GM10266 (cell line): ENCODE data around the gene XCL2.

Experiments used
- DNase-seq: peaks from one replicate; pipeline ENCODE4 v3.0.0; 2012; ENCODE audit errors: extremely low spot score
- TF ChIP-seq, protein P1 (sequence below): IDR thresholded peaks from 2 replicates; pipeline ENCODE4 v1.5.1; 2012; ENCODE audit warnings: mild to moderate bottlenecking, low read depth; ENCODE audit not compliant: control insufficient read depth, insufficient read depth; ENCODE audit errors: missing control alignments

XCL2 gene

DNA sequence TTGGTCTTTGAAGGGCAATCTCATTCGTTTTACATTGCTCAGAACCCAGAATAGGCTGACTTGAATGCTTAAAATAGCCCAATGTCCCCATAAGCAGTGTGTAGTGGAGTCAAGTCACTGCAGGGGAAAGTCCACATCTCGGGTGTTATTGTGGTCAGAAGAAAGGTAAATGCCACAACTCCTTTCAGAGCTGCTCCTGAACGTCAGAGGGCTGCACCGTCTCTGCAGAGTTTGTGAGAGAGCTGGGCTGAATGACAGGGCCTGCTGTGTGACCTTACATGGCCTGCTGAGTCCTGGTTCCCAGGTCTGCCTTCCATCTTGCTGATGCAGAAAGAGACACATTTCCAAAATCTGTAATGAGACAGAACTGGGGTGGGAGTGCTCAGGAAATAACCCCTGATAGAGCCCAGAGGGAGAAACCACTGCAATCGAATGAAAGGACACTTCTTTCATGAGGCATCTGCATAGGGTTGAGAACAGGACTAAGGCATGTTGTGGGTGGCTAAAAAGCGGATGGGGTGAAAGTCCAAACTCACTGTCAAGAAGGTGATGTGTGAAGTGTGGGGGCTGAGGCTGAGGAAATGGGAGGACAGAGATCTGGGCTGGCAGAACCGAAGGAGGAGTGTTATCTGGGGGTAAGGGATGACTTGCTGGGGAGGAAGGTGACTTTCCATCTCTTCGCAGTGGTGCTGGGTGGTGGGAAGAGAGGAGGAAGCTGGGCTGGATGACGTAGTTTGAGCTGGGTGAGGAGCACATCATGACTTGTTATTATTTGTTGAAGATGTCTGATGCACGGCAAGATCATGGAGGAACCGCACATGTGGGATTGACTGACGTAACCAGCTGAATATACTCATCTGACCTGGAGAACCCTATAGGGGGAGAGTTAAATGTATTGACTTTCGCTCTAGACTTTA, 33.7 kb downstream of the XCL2 start:
- TF ChIP-seq, protein P1, sequence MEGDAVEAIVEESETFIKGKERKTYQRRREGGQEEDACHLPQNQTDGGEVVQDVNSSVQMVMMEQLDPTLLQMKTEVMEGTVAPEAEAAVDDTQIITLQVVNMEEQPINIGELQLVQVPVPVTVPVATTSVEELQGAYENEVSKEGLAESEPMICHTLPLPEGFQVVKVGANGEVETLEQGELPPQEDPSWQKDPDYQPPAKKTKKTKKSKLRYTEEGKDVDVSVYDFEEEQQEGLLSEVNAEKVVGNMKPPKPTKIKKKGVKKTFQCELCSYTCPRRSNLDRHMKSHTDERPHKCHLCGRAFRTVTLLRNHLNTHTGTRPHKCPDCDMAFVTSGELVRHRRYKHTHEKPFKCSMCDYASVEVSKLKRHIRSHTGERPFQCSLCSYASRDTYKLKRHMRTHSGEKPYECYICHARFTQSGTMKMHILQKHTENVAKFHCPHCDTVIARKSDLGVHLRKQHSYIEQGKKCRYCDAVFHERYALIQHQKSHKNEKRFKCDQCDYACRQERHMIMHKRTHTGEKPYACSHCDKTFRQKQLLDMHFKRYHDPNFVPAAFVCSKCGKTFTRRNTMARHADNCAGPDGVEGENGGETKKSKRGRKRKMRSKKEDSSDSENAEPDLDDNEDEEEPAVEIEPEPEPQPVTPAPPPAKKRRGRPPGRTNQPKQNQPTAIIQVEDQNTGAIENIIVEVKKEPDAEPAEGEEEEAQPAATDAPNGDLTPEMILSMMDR = no peak

DNA sequence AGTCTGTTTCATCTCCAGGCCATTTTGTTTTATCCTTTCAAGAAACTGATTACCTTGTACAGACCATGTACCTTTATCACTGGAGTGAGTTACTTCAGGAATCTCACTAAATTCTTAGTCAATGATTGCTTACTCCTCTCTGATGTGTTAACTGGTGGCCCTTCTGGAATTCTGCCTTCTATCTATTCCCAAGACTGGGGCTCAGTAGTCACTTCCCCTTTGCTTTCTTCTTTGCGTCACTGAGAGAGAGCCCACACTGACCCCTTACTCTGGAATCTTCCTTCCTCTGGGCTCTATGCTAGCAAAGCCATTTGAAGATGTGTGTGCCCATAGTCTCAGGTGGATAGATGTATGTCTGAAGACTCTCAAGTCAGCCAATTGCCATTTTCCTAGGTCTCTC, 34.6 kb downstream of the XCL2 start:
- no peak for DNase-seq
- TF ChIP-seq, protein P1 = no peak

More for the DNA sequence above, 33.7 kb downstream of the XCL2 start:
- DNase-seq = peak; percentile 63

DNA sequence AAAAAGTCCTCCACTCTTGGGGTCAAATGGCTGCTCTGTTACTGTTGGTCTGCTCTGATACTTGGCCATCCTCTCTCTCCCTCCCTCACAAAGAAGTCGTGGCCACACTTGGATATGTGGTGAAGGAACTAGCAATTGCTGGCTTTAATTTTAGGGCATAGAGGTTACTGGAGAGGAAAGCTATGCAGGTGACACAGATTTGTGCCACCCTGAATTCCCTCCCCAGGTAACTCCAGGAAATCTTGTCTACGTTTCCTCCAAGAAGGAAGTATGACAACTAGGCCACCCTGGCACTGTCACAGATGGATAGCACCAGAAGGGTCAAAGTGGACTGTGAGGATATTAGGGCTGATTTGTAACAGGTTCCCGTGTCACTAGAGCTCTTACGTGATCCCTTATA, 36.0 kb downstream of the XCL2 start:
- DNase-seq = no peak

DNA sequence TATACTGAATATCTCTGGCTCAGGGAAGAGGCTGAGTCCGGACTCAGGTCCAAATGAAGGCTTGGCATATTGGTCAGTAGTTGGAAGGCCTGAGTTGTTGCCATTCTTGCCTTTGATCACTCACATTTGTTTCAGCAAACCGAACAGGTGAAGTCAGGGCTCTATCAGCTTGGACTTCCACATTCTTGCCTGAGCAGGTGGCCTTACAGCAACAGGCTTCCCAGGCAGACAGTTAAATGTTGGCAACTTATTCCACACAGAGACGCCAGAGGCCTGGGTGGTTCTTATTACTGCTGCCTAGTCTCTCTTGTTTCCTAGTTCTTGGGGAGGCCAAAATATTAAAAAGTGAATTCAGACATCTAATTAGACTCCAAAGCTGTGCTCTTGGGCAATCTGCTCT, 36.6 kb downstream of the XCL2 start:
- TF ChIP-seq, protein P1 = no peak
- DNase-seq = no peak

More for the DNA sequence above, 36.0 kb downstream of the XCL2 start:
- TF ChIP-seq, protein P1 = no peak

DNA sequence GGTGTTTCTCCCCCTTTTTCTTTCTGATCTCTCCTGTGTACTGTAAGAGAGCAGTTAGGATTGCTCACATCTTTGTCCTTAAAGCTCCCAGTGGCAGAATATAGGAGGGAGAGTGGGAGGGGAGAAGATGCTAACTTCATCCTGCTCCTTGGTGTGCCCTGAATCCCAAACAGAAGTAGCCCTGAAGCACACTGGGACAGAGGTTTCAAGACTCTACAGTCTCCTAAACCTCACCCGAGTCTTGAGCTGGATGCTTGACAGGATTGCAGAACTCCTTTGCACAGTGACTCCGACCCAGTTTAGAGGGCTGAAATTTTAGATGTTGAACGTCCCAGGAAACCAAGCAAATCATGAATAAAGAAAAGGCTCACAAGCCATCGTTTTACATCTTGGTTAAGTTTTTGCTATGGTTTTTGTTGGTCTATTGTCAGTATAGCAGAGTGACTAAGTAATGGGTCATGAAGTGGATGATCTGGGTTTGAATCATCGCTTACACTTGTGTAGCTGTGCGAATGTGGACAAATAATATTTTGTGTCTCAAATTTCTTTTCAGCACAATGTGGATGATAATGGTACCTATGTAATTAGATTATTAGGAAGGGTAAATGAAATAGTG, 37.5 kb downstream of the XCL2 start:
- TF ChIP-seq, protein P1 = no peak
- no peak for DNase-seq

DNA sequence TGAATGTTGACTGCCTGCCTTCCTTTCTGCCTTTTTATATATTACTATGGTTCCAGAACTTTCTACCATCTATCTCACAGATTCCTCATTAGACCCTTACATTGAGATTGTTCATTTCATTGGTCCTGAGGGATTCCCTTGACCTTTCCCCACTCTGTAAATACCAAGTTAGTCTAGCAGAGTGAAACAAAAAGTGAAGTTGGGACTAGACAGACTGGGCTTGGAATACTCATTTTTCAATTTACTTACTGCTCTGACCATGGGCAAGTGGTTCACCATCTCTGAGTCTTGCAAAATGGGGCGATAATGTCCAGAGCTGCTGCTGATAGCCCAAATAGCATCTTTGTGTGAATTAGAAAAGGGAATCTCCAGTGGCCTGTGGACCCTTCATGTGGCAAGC, 38.8 kb downstream of the XCL2 start:
- TF ChIP-seq, protein P1 = no peak

DNA sequence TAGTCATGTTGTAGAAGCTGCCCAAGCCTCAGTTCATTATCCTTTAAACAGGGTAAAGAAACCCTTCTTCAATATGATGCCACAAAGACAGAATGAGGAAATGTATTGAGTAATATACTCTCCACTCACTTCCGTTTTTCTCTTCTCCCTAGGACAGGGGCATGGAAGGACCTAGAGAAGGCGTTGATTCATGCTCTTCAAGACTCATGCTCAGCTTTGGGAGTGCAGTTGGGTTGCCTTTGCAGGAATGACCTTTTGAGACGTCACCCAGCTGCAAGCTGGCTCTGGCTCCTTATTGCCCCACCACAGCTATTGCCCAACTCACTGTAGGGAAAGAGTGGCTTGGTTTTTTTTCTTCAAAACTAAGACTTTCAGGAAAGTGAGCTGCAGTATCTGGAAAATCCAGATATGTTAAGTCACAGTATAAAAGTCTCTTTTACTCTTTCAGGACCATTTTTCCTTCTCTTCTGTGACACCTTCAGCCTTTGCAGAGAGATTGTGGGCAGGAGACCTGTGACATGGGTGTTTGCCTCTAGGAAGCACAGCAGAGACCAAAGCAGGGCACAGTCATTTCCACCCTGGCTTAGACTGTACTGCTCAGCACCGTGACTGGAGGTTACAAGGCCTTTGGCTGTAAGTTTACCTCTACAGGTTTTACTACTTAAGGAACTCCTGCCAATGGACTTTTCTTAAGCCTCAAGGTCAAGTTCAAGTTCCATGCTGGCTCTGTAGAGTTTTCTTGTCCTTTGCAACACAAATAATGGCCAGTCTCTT, 39.5 kb downstream of the XCL2 start:
- DNase-seq = peak; percentile 19
- TF ChIP-seq, protein P1 = no peak

More for the DNA sequence above, 38.8 kb downstream of the XCL2 start:
- DNase-seq = no peak
